Large intestine (tissue), 3 donors: ENCODE results near the gene PHEX. TPM values are rescaled to one million over a fixed set of nuclear protein-coding genes. Genes with fewer than 3 reads are reported as not detected.
"Not testable (repeated sequence)": the region's sequence is repeated elsewhere in the genome, so short reads cannot be mapped to it uniquely, and the experiment has no call there.

Experiments
- DNase-seq, 2 donors: peaks; one replicate each; pipeline versions ENCODE4 v3.0.0 to v3.0.0-alpha.2; 2013
- H3K27ac ChIP-seq: one replicate; pipeline ENCODE4 v1.5.1; 2013; ENCODE audit warnings: low read length
- H3K27me3 ChIP-seq: 2 replicates; pipeline ENCODE4 v1.6.1; 2013; ENCODE audit warnings: low read length; ENCODE audit not compliant: control insufficient read depth, insufficient read depth
- H3K36me3 ChIP-seq: 2 replicates; pipeline ENCODE4 v1.6.1; 2013; ENCODE audit warnings: low read length; ENCODE audit not compliant: control insufficient read depth, insufficient read depth
- H3K4me1 ChIP-seq: one replicate; pipeline ENCODE4 v1.6.1; 2013; ENCODE audit warnings: low read length; ENCODE audit not compliant: control insufficient read depth, insufficient read depth
- H3K4me3 ChIP-seq: one replicate; pipeline ENCODE4 v1.5.1; 2013; ENCODE audit warnings: low read length
- H3K9me3 ChIP-seq: one replicate; pipeline ENCODE4 v1.6.1; 2013; ENCODE audit warnings: mild to moderate bottlenecking, low read depth, low read length, moderate library complexity; ENCODE audit not compliant: control insufficient read depth
- WGBS: methylation state at CpG from one replicate; pipeline ENCODE4 v1.1.5; 2013; ENCODE audit warnings: low lambda C conversion rate; ENCODE audit not compliant: insufficient coverage; 5-methylcytosine and 5-hydroxymethylcytosine counted together
- polyA plus RNA-seq: library from polyadenylated mRNA; unstranded; fragments of 120-200 nt; gene quantifications from one replicate; pipeline ENCODE4 v1.2.1, GENCODE V29; 2013

The PHEX gene
- polyA plus RNA-seq, 1 donor: 0.55 TPM

DNA sequence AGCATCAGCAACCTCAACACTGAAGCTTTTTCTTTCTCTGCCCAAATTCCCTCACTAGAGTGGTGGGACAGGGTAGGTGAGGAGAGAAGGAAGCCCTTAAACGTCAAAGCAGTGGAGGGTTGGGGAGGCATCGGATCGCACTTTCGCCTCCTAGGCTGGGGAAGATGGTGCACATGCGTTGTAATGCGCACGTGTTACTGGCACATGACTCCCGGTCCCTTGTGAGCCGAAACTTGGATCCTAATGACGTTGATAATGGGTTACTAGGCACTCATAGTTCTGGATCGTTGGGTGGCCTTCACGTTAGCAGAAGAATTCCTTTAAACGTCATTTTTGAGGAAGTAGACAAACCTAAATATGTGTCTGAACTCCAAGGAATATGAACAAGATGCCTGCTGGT, 240.5 kb downstream of the PHEX start, which contains the start of gene CBLL2:
Gene CBLL2, plus strand, starts transcription at position 301 of the 400 bp plus-strand sequence. Its CDS starts 79 bp downstream, at position 380.
- Histone ChIP-seq H3K4me1 (no peaks in the 10 kb centered on the region), H3K27ac (no peak within 1 kb of the TSS), H3K27me3 (no peaks in the 10 kb centered on the region), H3K4me3 (no peak within 1 kb of the TSS), H3K36me3 (no peaks in the 10 kb centered on the region), H3K9me3 (no peaks in the 10 kb centered on the region)
- DNase-seq: no peak
- WGBS: no CpG with 5 or more reads among the region's 13 CpGs

DNA sequence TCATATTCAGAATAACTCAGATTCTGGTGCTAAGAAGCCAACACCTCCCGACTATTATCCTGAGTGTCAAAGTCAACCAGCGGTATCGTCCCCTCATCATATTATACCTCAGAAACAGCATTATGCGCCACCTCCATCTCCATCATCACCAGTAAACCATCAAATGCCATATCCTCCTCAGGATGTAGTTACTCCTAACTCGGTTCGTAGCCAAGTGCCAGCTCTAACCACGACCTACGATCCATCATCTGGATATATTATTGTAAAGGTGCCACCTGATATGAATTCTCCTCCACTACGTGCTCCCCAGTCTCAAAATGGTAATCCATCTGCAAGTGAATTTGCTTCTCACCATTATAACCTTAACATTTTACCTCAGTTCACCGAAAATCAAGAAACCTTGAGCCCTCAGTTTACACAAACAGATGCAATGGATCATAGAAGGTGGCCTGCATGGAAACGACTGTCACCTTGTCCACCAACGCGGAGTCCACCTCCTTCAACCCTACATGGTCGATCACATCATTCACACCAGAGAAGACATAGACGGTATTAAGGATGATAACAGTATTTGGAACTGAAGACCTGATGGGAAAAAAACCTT, 241.7 kb downstream of the PHEX start:
- WGBS: no CpG with 5 or more reads among the region's 15 CpGs
- Histone ChIP-seq H3K36me3 (no peaks in the 10 kb centered on the region), H3K4me3 (no peak overlapping the region), H3K27ac (no peak overlapping the region), H3K4me1 (no peaks in the 10 kb centered on the region), H3K27me3 (no peaks in the 10 kb centered on the region), H3K9me3 (no peaks in the 10 kb centered on the region)
- no peak for DNase-seq

GRCh38 chrX:22276781-22277180, 244.7 kb downstream of the PHEX start:
- no peak overlapping the region for H3K27ac ChIP-seq
- H3K9me3 ChIP-seq: no peaks in the 10 kb centered on the region
- DNase-seq: no peak
- WGBS: no CpG with 5 or more reads among the region's 6 CpGs
- H3K36me3 ChIP-seq: no peaks in the 10 kb centered on the region
- no peak overlapping the region for H3K4me3 ChIP-seq
- H3K4me1 ChIP-seq: no peaks in the 10 kb centered on the region
- no peaks in the 10 kb centered on the region for H3K27me3 ChIP-seq

DNA sequence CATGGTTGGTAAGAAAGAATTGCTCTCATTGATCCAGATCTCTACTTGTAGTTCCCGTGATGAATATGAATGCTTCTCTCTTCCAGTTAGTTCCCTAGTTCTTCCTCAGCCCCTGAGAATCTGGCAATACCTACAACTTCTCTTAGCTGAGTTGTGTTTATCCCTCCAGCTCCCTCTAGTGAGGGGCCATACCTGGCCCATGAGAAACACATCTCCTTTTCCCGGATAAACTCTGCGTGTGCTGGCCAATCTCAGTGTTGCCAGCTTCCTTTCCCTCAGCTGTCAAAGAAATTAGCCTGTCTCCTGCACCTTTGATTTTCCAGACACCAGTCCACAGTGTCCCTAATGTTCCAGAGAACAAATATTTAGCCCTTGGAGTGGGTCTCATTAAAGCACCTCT, 246.2 kb downstream of the PHEX start:
- H3K27ac ChIP-seq: no peak overlapping the region
- DNase-seq: no peak
- H3K36me3 ChIP-seq: no peaks in the 10 kb centered on the region
- H3K9me3 ChIP-seq: no peaks in the 10 kb centered on the region
- WGBS: no CpG with 5 or more reads among the region's 3 CpGs
- H3K4me1 ChIP-seq: no peaks in the 10 kb centered on the region
- no peak overlapping the region for H3K4me3 ChIP-seq
- H3K27me3 ChIP-seq: no peaks in the 10 kb centered on the region

DNA sequence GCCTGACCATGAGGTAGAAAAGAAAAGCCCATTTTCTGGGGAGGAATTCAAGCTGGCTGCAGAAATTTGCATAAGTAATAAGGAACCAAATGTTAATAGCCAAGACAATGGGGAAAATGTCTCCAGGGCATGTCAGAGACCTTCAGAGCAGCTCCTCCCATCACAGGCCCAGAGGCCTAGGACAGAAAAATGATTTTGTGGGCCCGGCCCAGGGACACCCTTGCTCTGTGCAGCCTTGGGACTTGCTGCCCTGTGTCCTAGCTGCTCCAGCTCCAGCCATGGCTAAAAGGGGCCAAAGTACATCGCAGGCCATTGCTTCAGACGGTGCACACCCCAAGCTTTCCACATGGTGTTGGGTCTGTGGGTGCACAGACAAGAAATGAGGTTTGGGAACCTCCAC, 257.1 kb downstream of the PHEX start:
- not testable (repeated sequence) for H3K27ac ChIP-seq, DNase-seq, H3K9me3 ChIP-seq, H3K4me3 ChIP-seq, H3K36me3 ChIP-seq, H3K27me3 ChIP-seq, H3K4me1 ChIP-seq
- WGBS: no CpG with 5 or more reads among the region's 3 CpGs

DNA sequence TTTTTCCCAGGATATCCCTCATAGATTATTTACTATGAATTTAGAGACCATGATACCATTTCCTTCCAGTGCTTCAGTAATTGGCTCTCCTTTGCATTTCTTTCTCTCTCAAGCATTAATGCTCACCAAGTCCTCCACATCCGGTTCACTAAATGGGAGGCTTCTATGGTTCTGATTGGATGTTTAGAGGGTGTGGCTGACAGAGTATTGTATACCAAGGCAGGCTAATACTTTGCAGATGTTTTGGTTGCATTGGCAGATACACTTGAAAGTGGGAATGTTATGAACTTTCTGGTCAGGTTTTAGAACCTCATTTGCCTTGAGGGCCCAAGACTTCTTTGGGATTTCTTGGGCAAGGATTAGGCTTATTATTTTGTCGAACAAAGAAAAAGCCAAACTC, 264.7 kb downstream of the PHEX start:
- H3K4me3 ChIP-seq: no peak overlapping the region

DNA sequence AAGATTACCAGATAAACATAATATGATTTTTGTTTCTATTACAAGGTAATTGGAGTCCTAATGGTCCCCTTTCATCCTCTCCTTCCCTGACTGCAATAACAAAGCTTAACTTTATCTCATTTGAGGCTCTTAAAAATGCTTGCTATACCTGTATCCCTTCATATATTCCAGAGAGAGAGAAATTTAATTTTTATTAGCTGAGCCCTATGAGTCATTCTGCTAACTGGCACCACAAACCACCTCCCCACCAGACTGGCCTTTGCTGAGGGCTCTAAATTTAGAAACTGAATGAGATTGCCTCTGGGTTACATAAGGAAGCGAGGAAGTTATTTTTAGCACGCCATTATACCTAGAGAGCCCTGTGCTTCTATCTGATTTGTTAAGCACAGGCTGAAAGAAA, 268.0 kb downstream of the PHEX start:
- Histone ChIP-seq H3K4me1 (no peaks in the 10 kb centered on the region), H3K9me3 (no peaks in the 10 kb centered on the region), H3K36me3 (no peaks in the 10 kb centered on the region), H3K27me3 (no peaks in the 10 kb centered on the region), H3K4me3 (no peak overlapping the region), H3K27ac (no peak overlapping the region)
- WGBS: no CpG with 5 or more reads among the region's 2 CpGs
- peak in 1 of 2 donors; percentile 1 for DNase-seq

More for the DNA sequence above, 264.7 kb downstream of the PHEX start:
- H3K27ac ChIP-seq: no peak overlapping the region
- no peak for DNase-seq
- no CpG with 5 or more reads among the region's 2 CpGs for WGBS
- no peaks in the 10 kb centered on the region for H3K9me3 ChIP-seq
- no peaks in the 10 kb centered on the region for H3K4me1 ChIP-seq
- no peaks in the 10 kb centered on the region for H3K27me3 ChIP-seq
- no peaks in the 10 kb centered on the region for H3K36me3 ChIP-seq

Other genes starting within 250 kb of the PHEX start
- gene MBTPS2, start 192.7 kb upstream of the PHEX start, polyA plus RNA-seq: 19.1 TPM
- gene YY2, start 176.3 kb upstream of the PHEX start, polyA plus RNA-seq: 2.8 TPM
- 87.3 TPM for gene SMS, start 91.6 kb upstream of the PHEX start, polyA plus RNA-seq
- not detected for gene CBLL2, start 240.6 kb downstream of the PHEX start, polyA plus RNA-seq